Ectodermal cell (in vitro differentiated cells): ENCODE measurements around the gene EYS.
"Not testable (repeated sequence)": the region's sequence is repeated elsewhere in the genome, so short reads cannot be mapped to it uniquely, and the experiment has no call there.

Source experiments
- H3K27ac ChIP-seq: 2 replicates; pipeline ENCODE4 v1.7.0; 2013; ENCODE audit warnings: mild to moderate bottlenecking, low read depth, low read length; ENCODE audit not compliant: insufficient read depth, poor library complexity, severe bottlenecking
- H3K27me3 ChIP-seq: 2 replicates; pipeline ENCODE4 v1.7.0; 2013; ENCODE audit warnings: mild to moderate bottlenecking, low read length; ENCODE audit not compliant: insufficient read depth, control insufficient read depth, poor library complexity, severe bottlenecking
- H3K36me3 ChIP-seq: one replicate; pipeline ENCODE4 v1.7.0; 2013; ENCODE audit warnings: low read length; ENCODE audit not compliant: control insufficient read depth, insufficient read depth
- H3K4me1 ChIP-seq: one replicate; pipeline ENCODE4 v1.7.0; 2013; ENCODE audit warnings: low read length; ENCODE audit not compliant: control insufficient read depth, insufficient read depth
- H3K4me3 ChIP-seq: 2 replicates; pipeline ENCODE4 v1.7.0; 2013; ENCODE audit warnings: low read depth, low read length, control low read depth; ENCODE audit not compliant: insufficient read depth
- H3K9me3 ChIP-seq: 2 replicates; pipeline ENCODE4 v1.7.0; 2013; ENCODE audit warnings: mild to moderate bottlenecking, low read length, moderate library complexity; ENCODE audit not compliant: control insufficient read depth
- WGBS, 2 experiments: methylation state at CpG; one replicate each; pipeline ENCODE4 v1.1.7; 2013; ENCODE audit warnings: missing lambda C conversion rate in 2 of 2; 5-methylcytosine and 5-hydroxymethylcytosine counted together

EYS gene

DNA sequence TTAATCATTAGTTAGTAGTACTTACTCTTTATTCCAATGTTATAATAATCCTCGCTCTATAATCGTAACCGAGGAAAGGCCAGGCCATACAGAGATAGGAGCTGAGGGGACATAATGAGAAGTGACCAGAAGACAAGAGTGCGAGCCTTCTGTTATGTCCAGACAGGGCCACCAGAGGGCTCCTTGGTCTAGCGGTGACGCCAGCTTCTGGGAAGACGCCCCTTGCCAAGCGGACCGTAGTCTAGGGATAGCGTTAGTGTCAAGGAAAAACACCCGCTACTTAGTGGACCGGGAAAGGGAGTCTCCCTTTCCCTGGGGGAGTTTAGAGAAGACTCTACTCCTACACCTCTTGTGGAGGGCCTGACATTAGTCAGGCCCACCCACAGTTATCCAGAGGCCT is 1237.6 kb downstream of the EYS start:
- not testable (repeated sequence) for H3K4me1 ChIP-seq, H3K4me3 ChIP-seq, H3K9me3 ChIP-seq, H3K27ac ChIP-seq, H3K27me3 ChIP-seq, H3K36me3 ChIP-seq
- WGBS, 2 experiments: 29 to 36% methylated on average over 11 to 12 of the region's 12 CpGs

DNA sequence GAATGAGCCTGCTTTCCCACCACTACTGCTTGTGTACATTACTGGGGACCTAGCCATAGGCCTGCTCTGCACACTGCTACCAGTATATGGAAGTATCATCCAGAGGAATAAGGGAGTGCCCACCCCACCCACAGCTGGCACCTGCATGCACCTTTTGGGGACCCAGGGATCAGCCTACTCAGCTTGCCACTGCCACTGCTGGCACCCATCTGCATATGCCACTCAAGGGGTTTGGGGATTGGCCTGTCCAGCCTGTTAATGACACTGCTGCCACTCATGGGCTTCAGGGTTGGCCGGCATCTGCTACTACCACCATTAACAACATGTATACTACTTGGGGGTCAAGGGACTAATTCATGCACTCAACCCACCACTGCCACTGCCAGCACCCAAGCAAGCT is 1239.4 kb downstream of the EYS start:
- no peaks in the 10 kb centered on the region for H3K4me1 ChIP-seq
- no peaks in the 10 kb centered on the region for H3K36me3 ChIP-seq
- H3K27me3 ChIP-seq: no peaks in the 10 kb centered on the region
- H3K4me3 ChIP-seq: no peak overlapping the region
- no peaks in the 10 kb centered on the region for H3K9me3 ChIP-seq
- WGBS, 2 experiments: 90 to 97% methylated on average over 1 of the region's 1 CpG
- H3K27ac ChIP-seq: no peak overlapping the region

DNA sequence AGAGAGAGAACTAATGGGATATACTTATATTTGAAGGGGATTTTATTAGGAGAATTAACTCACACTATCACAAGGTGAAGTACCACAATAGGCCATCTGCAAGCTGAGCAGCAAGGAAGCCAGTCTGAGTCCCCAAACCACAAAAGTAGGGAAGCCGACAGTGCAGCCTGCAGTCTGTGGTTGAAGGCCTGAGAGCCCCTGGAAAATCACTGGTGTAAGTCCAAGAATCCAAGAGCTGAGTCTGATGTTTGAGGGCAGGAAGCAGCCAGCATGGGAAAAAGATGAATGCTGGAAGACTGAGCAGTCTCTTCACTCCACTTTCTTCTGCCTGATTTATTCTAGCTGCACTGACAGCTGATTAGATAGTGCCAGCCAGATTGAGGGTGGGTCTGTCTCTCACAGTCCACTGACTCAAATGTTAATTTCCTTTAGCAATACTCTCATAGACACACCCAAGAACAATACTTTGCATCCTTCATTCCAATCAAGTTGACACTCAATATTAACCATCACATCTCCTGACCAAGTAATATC is 1247.5 kb downstream of the EYS start:
- Histone ChIP-seq H3K9me3 (no peaks in the 10 kb centered on the region), H3K4me1 (no peaks in the 10 kb centered on the region), H3K36me3 (no peaks in the 10 kb centered on the region), H3K27me3 (no peaks in the 10 kb centered on the region), H3K4me3 (no peak overlapping the region), H3K27ac (no peak overlapping the region)
- 89 to 91% methylated on average over 1 of the region's 1 CpG for WGBS, 2 experiments

DNA sequence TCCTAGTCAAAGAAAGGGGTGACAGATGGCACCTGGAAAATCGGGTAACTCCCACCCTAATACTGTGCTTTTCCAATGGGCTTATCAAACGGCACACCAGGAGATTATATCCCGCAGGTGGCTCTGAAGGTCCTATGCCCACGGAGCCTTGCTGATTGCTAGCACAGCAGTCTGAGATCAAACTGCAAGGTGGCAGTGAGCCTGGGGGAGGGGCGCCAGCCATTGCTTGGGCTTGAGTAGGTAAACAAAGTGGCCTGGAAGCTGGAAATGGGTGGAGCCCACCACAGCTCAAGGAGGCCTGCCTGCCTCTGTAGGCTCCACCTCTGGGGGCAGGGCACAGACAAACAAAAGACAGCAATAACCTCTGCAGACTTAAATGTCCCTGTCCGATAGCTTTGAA is 1258.9 kb downstream of the EYS start:
- WGBS, 2 experiments: 93 to 95% methylated on average over 6 of the region's 6 CpGs
- not testable (repeated sequence) for H3K27ac ChIP-seq, H3K36me3 ChIP-seq, H3K27me3 ChIP-seq, H3K4me1 ChIP-seq, H3K9me3 ChIP-seq, H3K4me3 ChIP-seq

DNA sequence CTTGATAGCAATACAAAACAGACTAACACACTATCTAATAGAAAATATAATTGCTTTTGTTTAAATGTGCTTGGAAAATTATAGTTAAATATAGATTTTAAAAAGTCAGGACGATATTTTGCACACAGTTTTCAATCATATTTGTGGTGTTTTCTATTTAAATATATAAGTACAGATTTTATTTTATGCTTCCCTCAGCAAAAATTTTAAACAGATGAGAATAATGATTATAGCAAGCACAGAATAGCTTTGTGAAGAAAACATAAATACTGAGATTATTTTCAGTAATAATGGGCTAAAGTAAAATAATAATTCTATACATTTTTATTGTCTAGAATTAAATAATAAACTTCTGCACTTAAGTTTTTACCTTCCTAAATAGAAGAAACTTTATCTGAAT is 1262.0 kb downstream of the EYS start:
- Histone ChIP-seq H3K36me3 (no peaks in the 10 kb centered on the region), H3K27me3 (no peaks in the 10 kb centered on the region), H3K4me1 (no peaks in the 10 kb centered on the region), H3K9me3 (no peaks in the 10 kb centered on the region), H3K27ac (no peak overlapping the region), H3K4me3 (no peak overlapping the region)
- no CpG with 5 or more reads among the region's 1 CpG for WGBS, 2 experiments

DNA sequence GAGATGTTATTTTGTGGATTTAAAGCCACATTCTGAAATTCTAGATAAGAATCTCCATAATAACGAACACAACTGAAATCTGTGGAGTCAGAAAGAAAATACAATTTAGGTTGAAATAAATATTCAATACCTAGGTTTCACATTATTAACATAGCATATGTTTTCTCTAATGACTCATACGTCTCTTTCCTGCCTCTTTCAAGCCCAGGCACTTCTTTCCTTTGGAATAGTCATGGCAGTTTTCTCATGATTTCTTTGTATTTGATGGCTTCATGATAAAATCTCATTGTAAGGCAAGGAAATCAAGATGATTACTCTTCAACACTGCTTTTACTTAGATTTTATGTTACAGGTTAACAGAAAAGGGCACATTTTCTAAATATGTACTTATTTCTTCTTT is 1267.8 kb downstream of the EYS start:
- no peaks in the 10 kb centered on the region for H3K36me3 ChIP-seq
- H3K4me1 ChIP-seq: no peaks in the 10 kb centered on the region
- H3K27me3 ChIP-seq: no peaks in the 10 kb centered on the region
- no peak overlapping the region for H3K4me3 ChIP-seq
- no peaks in the 10 kb centered on the region for H3K9me3 ChIP-seq
- H3K27ac ChIP-seq: no peak overlapping the region
- WGBS, 2 experiments: 80 to 92% methylated on average over 1 to 2 of the region's 2 CpGs

DNA sequence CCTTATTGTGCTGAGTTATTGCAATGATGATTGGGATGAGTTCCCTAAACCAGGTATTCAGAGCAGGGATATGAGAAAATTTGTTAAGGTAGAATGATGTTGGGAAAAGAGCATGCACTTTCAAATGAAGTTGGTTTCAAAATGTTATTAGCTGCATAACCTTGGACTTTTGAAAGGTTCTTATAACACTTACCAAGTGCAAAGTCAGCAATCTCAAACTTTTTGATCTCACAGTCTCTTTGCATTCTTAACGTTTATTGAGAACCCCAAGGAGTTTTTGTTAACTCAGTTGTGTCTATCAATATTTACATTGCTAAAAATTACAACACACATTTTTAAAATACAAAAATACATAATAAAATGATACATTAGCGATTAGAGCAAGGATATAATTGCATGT is 1269.0 kb downstream of the EYS start:
- no peaks in the 10 kb centered on the region for H3K27me3 ChIP-seq

DNA sequence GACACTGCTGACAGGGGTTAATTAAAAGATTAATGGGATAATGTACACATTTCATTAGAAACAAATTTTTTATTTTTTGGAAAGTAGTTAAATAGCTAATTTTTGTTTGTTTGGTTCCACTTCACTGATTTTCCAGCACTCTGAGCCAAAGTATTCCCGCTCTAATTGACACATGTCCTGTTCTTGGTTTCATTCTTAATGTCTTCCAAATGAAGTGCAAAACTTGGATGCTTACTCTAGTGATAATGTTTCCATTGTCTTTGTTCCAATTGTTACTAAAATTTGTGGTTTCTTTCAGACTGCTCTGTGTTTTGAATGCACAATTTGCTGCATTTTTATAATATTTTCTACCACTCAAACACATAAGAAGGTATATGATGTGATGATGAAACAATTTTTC is 1277.1 kb downstream of the EYS start:
- Histone ChIP-seq H3K4me1 (no peaks in the 10 kb centered on the region), H3K9me3 (no peaks in the 10 kb centered on the region)
- WGBS, 2 experiments: 83 to 88% methylated on average over 1 of the region's 1 CpG

More for the DNA sequence above, 1269.0 kb downstream of the EYS start:
- Histone ChIP-seq H3K4me1 (no peaks in the 10 kb centered on the region), H3K4me3 (no peak overlapping the region), H3K9me3 (no peaks in the 10 kb centered on the region), H3K36me3 (no peaks in the 10 kb centered on the region), H3K27ac (no peak overlapping the region)
- 85% methylated on average over 1 of the region's 2 CpGs; no CpG with 5 or more reads in 1 of the 2 experiments for WGBS, 2 experiments

DNA sequence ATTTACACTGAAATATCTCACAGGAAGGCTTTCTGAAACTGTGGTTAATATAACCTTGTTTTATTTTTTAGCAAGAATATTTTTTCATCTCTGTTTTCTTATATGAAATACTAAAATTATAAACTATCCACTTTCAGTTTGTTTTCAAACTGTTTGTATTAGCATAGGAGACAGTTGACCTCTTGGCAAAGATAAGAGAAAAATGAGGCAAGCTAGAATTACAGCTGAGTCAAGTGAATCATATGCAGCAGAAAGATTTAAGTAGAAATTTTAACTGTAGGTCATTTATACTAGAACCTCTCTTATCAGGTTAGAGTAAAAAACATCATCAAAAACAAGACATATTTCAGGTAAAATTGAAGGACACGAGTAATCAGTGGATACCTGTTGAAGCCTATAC is 1278.8 kb downstream of the EYS start:
- Histone ChIP-seq H3K4me3 (no peak overlapping the region), H3K9me3 (no peaks in the 10 kb centered on the region), H3K4me1 (no peaks in the 10 kb centered on the region), H3K36me3 (no peaks in the 10 kb centered on the region), H3K27me3 (no peaks in the 10 kb centered on the region), H3K27ac (no peak overlapping the region)
- 88 to 100% methylated on average over 1 of the region's 1 CpG for WGBS, 2 experiments

More for the DNA sequence above, 1277.1 kb downstream of the EYS start:
- H3K36me3 ChIP-seq: no peaks in the 10 kb centered on the region
- H3K27ac ChIP-seq: no peak overlapping the region
- no peaks in the 10 kb centered on the region for H3K27me3 ChIP-seq
- no peak overlapping the region for H3K4me3 ChIP-seq

DNA sequence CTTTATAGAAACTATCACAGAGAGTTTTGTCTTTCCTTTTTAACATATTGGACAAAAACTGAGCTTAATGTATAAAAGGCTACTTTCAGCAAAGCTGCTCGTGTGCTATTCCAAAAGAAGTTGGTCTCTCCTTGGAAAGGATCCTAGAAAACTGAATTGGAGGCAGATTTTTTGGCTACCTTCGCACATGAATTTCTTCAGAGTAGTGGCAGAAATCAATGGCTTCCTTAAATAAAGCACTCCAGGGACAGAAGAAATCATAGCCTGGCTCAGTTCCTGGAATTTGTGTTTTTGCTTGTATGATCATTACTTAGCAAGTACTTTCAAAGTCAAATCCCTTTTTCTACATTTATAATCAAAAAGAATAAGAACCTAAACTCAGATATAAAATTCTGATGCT is 1291.1 kb downstream of the EYS start:
- Histone ChIP-seq H3K27me3 (no peaks in the 10 kb centered on the region), H3K36me3 (no peaks in the 10 kb centered on the region), H3K9me3 (no peaks in the 10 kb centered on the region), H3K27ac (no peak overlapping the region), H3K4me1 (no peaks in the 10 kb centered on the region), H3K4me3 (no peak overlapping the region)
- WGBS, 2 experiments: 92 to 95% methylated on average over 2 of the region's 2 CpGs

DNA sequence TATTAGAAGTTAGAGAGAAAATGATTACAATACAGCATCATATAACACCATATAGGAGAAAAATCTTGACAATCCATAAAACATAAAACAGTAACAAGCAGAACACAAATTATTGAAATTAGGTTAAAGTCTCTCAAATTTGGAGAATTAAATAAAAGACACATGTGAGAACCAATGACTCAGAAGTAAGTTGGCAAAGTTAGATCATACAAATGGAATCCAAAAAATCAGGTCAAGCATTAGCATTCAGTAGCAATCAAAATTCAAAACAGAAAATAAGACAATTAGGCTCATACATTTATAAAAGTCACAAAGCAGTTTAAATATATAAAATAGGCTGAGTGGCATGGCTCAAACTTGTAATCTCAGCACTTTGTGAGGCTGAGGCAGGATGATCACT is 1295.8 kb downstream of the EYS start:
- Histone ChIP-seq H3K36me3 (no peaks in the 10 kb centered on the region), H3K9me3 (no peaks in the 10 kb centered on the region), H3K4me3 (no peak overlapping the region), H3K4me1 (no peaks in the 10 kb centered on the region), H3K27ac (no peak overlapping the region), H3K27me3 (no peaks in the 10 kb centered on the region)
